H1 (cell line): Measurements from ENCODE around the gene LOX. TPM values are rescaled to one million over a fixed set of nuclear protein-coding genes. Genes with fewer than 3 reads are reported as not detected.

Experiments used
- CTCF ChIA-PET: fragments of 300-600 bp; sonication (Branson Sonifier 250); formaldehyde crosslinking; loops from one replicate; lab custom pipeline; 2021; ENCODE audit not compliant: partially characterized antibody; lab: Charles Lee
- POLR2A ChIA-PET: fragments of 300-600 bp; sonication (Branson Sonifier 250); formaldehyde crosslinking; loops from one replicate; lab custom pipeline; 2021; ENCODE audit warnings: inconsistent platforms; ENCODE audit not compliant: partially characterized antibody; lab: Charles Lee
- DNase-seq, 2 experiments: peaks; one replicate each; pipeline versions ENCODE4 v3.0.0 to v3.0.0-alpha.2; 2010 to 2022; ENCODE audit warnings: low spot score in 2 of 2, low read depth in 1 of 2, mixed read lengths in 1 of 2
- FAIRE-seq: peaks from 2 replicates; lab custom pipeline; 2011; peaks lifted over from hg19 to GRCh38; lab: Jason Lieb, UNC
- H2AFZ ChIP-seq: 2 replicates; pipeline ENCODE4 v1.8.1; 2012; ENCODE audit warnings: low read length, inconsistent platforms
- H2AK5ac ChIP-seq: 2 replicates; pipeline ENCODE4 v1.6.1; 2013; ENCODE audit warnings: low read depth, low read length
- H2BK120ac ChIP-seq: replicated peaks from 2 replicates; pipeline ENCODE3; 2013; ENCODE audit warnings: low read depth, low read length, inconsistent platforms
- H2BK12ac ChIP-seq: 2 replicates; pipeline ENCODE4 v1.6.1; 2013; ENCODE audit warnings: low read depth, low read length
- H2BK15ac ChIP-seq: 2 replicates; pipeline ENCODE4 v1.6.1; 2013; ENCODE audit warnings: low read length
- H2BK20ac ChIP-seq: 2 replicates; pipeline ENCODE4 v1.6.1; 2013; ENCODE audit warnings: low read length
- H2BK5ac ChIP-seq: 2 replicates; pipeline ENCODE4 v1.6.1; 2013; ENCODE audit warnings: low read depth, low read length
- H3K14ac ChIP-seq: 2 replicates; pipeline ENCODE4 v1.6.1; 2013; ENCODE audit warnings: inconsistent platforms; ENCODE audit not compliant: insufficient read length
- H3K18ac ChIP-seq: 2 replicates; pipeline ENCODE4 v1.6.1; 2013; ENCODE audit warnings: low read length; ENCODE audit errors: extremely low read depth
- H3K23ac ChIP-seq: 2 replicates; pipeline ENCODE4 v1.6.1; 2013; ENCODE audit warnings: inconsistent platforms; ENCODE audit not compliant: insufficient read length
- H3K23me2 ChIP-seq: 2 replicates; pipeline ENCODE4 v1.6.1; 2013; ENCODE audit warnings: low read depth, low read length
- H3K27ac ChIP-seq: 2 replicates; pipeline ENCODE4 v1.6.1; 2011; ENCODE audit warnings: low read depth, low read length, inconsistent platforms
- H3K27me3 ChIP-seq, 4 experiments: replicated peaks in 1 of 4; 1 replicate in 1 of 4; 2 replicates in 3 of 4; pipeline versions ENCODE4 v1.6.1 to v1.8.1; 2011 to 2013; ENCODE audit warnings: low read length in 3 of 4, mild to moderate bottlenecking in 3 of 4, inconsistent platforms in 2 of 4, mixed read lengths in 2 of 4, moderate library complexity in 1 of 4; ENCODE audit not compliant: control insufficient read depth in 3 of 4, insufficient read depth in 3 of 4; ENCODE audit errors: extremely low read depth in 1 of 4
- H3K36me3 ChIP-seq, 4 experiments: 2 replicates each; pipeline versions ENCODE4 v1.6.1 to v1.8.1; 2011 to 2013; ENCODE audit warnings: mild to moderate bottlenecking in 4 of 4, low read length in 3 of 4, moderate library complexity in 2 of 4, control low read depth in 1 of 4, inconsistent platforms in 1 of 4; ENCODE audit not compliant: insufficient read depth in 4 of 4, control insufficient read depth in 2 of 4
- H3K4ac ChIP-seq: replicated peaks from 2 replicates; pipeline ENCODE3; 2013; ENCODE audit warnings: low read length, low read depth, mixed read lengths, inconsistent platforms; ENCODE audit not compliant: insufficient read length
- H3K4me1 ChIP-seq, 4 experiments: replicated peaks in 1 of 4; 1 replicate in 1 of 4; 2 replicates in 3 of 4; pipeline versions ENCODE4 v1.6.1 to v1.8.1; 2011 to 2013; ENCODE audit warnings: low read length in 3 of 4, inconsistent platforms in 2 of 4, mixed read lengths in 1 of 4; ENCODE audit not compliant: insufficient read depth in 4 of 4, control insufficient read depth in 3 of 4
- H3K4me2 ChIP-seq, 2 experiments: 2 replicates each; pipeline versions ENCODE4 v1.6.1 to v1.8.1; 2011 to 2013; ENCODE audit warnings: low read depth in 2 of 2, low read length in 2 of 2, control low read depth in 1 of 2, inconsistent platforms in 1 of 2, mild to moderate bottlenecking in 1 of 2; ENCODE audit not compliant: insufficient read depth in 1 of 2
- H3K4me3 ChIP-seq, 4 experiments: fragments of 200-600, 300-600 bp in 1 of 4; sonication (generic), shearing (Covaris generic), sonication (Bioruptor Twin) in 1 of 4; 2 replicates each; pipeline versions ENCODE4 v1.5.1 to v1.8.1; 2011 to 2016; ENCODE audit warnings: low read length in 4 of 4, low read depth in 3 of 4, control low read depth in 2 of 4, inconsistent platforms in 2 of 4, mild to moderate bottlenecking in 2 of 4, mixed read lengths in 1 of 4, moderate library complexity in 1 of 4; ENCODE audit not compliant: insufficient read depth in 2 of 4; ENCODE audit errors: extremely low read depth in 1 of 4
- H3K56ac ChIP-seq: replicated peaks from 2 replicates; pipeline ENCODE3; 2013; ENCODE audit warnings: low read depth, mild to moderate bottlenecking, mixed read lengths, low read length, inconsistent platforms; ENCODE audit not compliant: insufficient read length
- H3K79me1 ChIP-seq: 2 replicates; pipeline ENCODE4 v1.6.1; 2013; ENCODE audit warnings: low read depth, low read length, control low read depth
- H3K79me2 ChIP-seq, 2 experiments: 2 replicates each; pipeline versions ENCODE4 v1.6.1 to v1.8.1; 2012 to 2013; ENCODE audit warnings: low read length in 2 of 2, mild to moderate bottlenecking in 2 of 2, inconsistent platforms in 1 of 2; ENCODE audit not compliant: insufficient read depth in 2 of 2, control insufficient read depth in 1 of 2
- H3K9ac ChIP-seq, 4 experiments: replicated peaks in 1 of 4; 1 replicate in 1 of 4; 2 replicates in 3 of 4; pipeline versions ENCODE4 v1.6.1 to v1.8.1; 2011 to 2013; ENCODE audit warnings: low read depth in 3 of 4, low read length in 3 of 4, control low read depth in 2 of 4, mild to moderate bottlenecking in 2 of 4, moderate library complexity in 2 of 4, inconsistent platforms in 1 of 4; ENCODE audit errors: extremely low read depth in 1 of 4
- H3K9me3 ChIP-seq, 2 experiments: 2 replicates each; pipeline versions ENCODE4 v1.6.1 to v1.8.1; 2012 to 2013; ENCODE audit warnings: mild to moderate bottlenecking in 2 of 2, moderate library complexity in 2 of 2, control low read depth in 1 of 2, inconsistent platforms in 1 of 2, low read depth in 1 of 2, low read length in 1 of 2, mixed read lengths in 1 of 2; ENCODE audit not compliant: insufficient read depth in 2 of 2
- H4K20me1 ChIP-seq, 2 experiments: replicated peaks in 1 of 2; 2 replicates each; pipeline versions ENCODE3 to v1.8.1; 2011 to 2013; ENCODE audit warnings: inconsistent platforms in 2 of 2, low read length in 2 of 2, mild to moderate bottlenecking in 1 of 2; ENCODE audit not compliant: insufficient read depth in 2 of 2, control insufficient read depth in 1 of 2
- H4K5ac ChIP-seq: 2 replicates; pipeline ENCODE4 v1.6.1; 2013; ENCODE audit warnings: low read length, low read depth, mixed read lengths, inconsistent platforms; ENCODE audit not compliant: insufficient read length
- H4K8ac ChIP-seq: 2 replicates; pipeline ENCODE4 v1.8.0; 2013; ENCODE audit warnings: mild to moderate bottlenecking, moderate library complexity, low read length, inconsistent platforms; ENCODE audit not compliant: insufficient read depth; ENCODE audit errors: extremely low read depth
- H4K91ac ChIP-seq: replicated peaks from 2 replicates; pipeline ENCODE3; 2013; ENCODE audit warnings: low read length, mixed read lengths, inconsistent platforms; ENCODE audit not compliant: insufficient read length
- ASH2L ChIP-seq: fragments of 200-600, 300-600 bp; sonication (generic); IDR thresholded peaks from one replicate; pipeline ENCODE4 v1.7.1; 2017; ENCODE audit warnings: low read length
- CEBPB ChIP-seq: IDR thresholded peaks from 2 replicates; pipeline ENCODE4 v1.6.1; 2012; ENCODE audit warnings: low read depth, low read length
- HDAC2 ChIP-seq, 2 experiments: fragments of 300-600 bp in 1 of 2; sonication (generic) in 1 of 2; IDR thresholded peaks; 2 replicates each; pipeline ENCODE4 v1.6.1; 2011 to 2012; ENCODE audit warnings: low read depth in 2 of 2, low read length in 2 of 2, mild to moderate bottlenecking in 2 of 2, moderate library complexity in 2 of 2, borderline replicate concordance in 1 of 2, inconsistent platforms in 1 of 2
- KDM1A ChIP-seq: fragments of 200-600, 300-600 bp; sonication (generic); IDR thresholded peaks from 2 replicates; pipeline ENCODE4 v1.7.1; 2016; ENCODE audit warnings: mild to moderate bottlenecking, low read length, borderline replicate concordance
- NANOG ChIP-seq: IDR thresholded peaks from 2 replicates; pipeline ENCODE4 v1.6.1; 2011; ENCODE audit warnings: low read length, low read depth, mild to moderate bottlenecking, inconsistent platforms; ENCODE audit not compliant: insufficient read depth, poor library complexity, severe bottlenecking
- PHF8 ChIP-seq: fragments of 200-600 bp; sonication (generic); conservative IDR thresholded peaks from 2 replicates; pipeline ENCODE4 v1.7.1; 2012; ENCODE audit warnings: low read depth, mild to moderate bottlenecking, inconsistent platforms, low read length, moderate library complexity
- SP2 ChIP-seq: IDR thresholded peaks from 2 replicates; pipeline ENCODE4 v1.6.1; 2012; ENCODE audit warnings: mild to moderate bottlenecking, low read length, inconsistent platforms
- TAF7 ChIP-seq: optimal IDR thresholded peaks from 2 replicates; pipeline ENCODE3; 2011; ENCODE audit warnings: low read depth, mild to moderate bottlenecking, inconsistent platforms, low read length, moderate library complexity, borderline replicate concordance
- whole genome bisulfite sequencing, 2 experiments: shearing (Covaris generic) in 1 of 2; methylation state at CpG; one replicate each; pipeline versions ENCODE4 v1.1.6 to v1.1.7; 2013 to 2015; ENCODE audit warnings: low lambda C conversion rate in 2 of 2, mixed read lengths in 2 of 2, inconsistent platforms in 1 of 2, low coverage in 1 of 2, missing lambda C conversion rate in 1 of 2; ENCODE audit not compliant: insufficient replicate concordance in 2 of 2, insufficient coverage in 1 of 2, insufficient read length in 1 of 2; ENCODE audit errors: extremely low coverage in 1 of 2, missing lambda C conversion rate in 1 of 2; 5-methylcytosine and 5-hydroxymethylcytosine counted together
- polyA plus RNA-seq, 7 experiments: library from polyadenylated mRNA; depleted of rRNA in 3 of 7; stranded (reverse) in 5 of 7; unstranded in 2 of 7; fragments of >200 nt in 5 of 7; fragments of 200-250 nt in 2 of 7; gene quantifications; 1 replicate in 5 of 7; 2 replicates in 1 of 7; 4 replicates in 1 of 7; pipeline versions ENCODE4 v1.2.1 to v1.2.3, GENCODE V29; 2011 to 2013; ENCODE audit warnings: missing spikeins in 2 of 7, mixed read lengths in 2 of 7
- total RNA-seq: library from RNA; stranded (reverse); fragmentation: NEBNext Ultra II Directional; extraction: Animal tissue kit (Norgen Biotek cat#: 25700); gene quantifications from 2 replicates; pipeline ENCODE4 v1.2.1, GENCODE V29; 2021

LOX gene
- total and polyA plus RNA-seq, 2 of the 8 experiments (the other 6 are each of a cell fraction or from before 2014, with no cell fraction given) = 1.1 to 2.2 TPM

DNA sequence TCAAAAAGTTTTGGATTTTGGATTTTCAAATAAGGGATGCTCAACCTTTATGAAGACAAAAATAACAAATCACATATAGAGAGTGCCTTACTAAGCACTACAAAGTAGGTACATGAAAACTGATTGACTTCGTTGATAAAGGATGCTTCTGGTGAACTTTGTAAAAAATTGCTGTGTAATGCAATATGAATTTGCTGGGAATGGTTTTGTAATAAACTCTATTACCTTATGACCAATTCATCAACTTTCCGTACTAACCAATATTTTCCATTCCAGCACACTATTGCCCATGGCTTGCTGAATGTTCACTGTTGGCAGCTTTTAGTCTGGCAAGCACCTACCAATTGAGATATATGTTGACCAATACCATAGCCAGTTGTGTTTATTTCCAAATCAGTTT is 27.9 kb upstream of the LOX start:
- H3K23me2 ChIP-seq = no peaks in the 10 kb centered on the region
- no peak overlapping the region for H3K4me3 ChIP-seq
- no peaks in the 10 kb centered on the region for H3K79me2 ChIP-seq
- no peaks in the 10 kb centered on the region for H4K20me1 ChIP-seq
- TF ChIP-seq PHF8 = no peak
- TF ChIP-seq CEBPB = no peak
- no peak for TF ChIP-seq SP2
- no peak for TF ChIP-seq NANOG
- no peak for TF ChIP-seq HDAC2 (IDR thresholded peaks at IDR 0.05; ENCODE audit: borderline replicate concordance in 1 of 2, low read depth in 2 of 2, low read length in 2 of 2)
- no peak for TF ChIP-seq ASH2L
- no peak for TF ChIP-seq KDM1A
- TF ChIP-seq TAF7 = no peak
- TF ChIP-seq, all 59 proteins: peak for 0
- Histone ChIP-seq H3K36me3 (no peaks in the 10 kb centered on the region), H2AFZ (no peak overlapping the region), H3K4me2 (no peak overlapping the region), H3K27me3 (peaks cover 0 to 1% (median 0%) of the 10 kb centered on the region in 4 experiments; a peak in 1 of 7 replicates), H3K27ac (no peak overlapping the region), H4K91ac (no peak overlapping the region), H3K9ac (no peak overlapping the region), H3K4ac (no peak overlapping the region), H3K79me1 (no peaks in the 10 kb centered on the region), H2BK12ac (no peak overlapping the region), H3K14ac (no peak overlapping the region), H2AK5ac (no peak overlapping the region), H4K5ac (no peak overlapping the region), H2BK5ac (no peak overlapping the region), H3K4me1 (no peaks in the 10 kb centered on the region; a peak in 1 of 7 replicates), H3K9me3 (no peaks in the 10 kb centered on the region), H3K56ac (no peak overlapping the region), H2BK20ac (no peak overlapping the region), H3K18ac (no peak overlapping the region), H4K8ac (no peak overlapping the region), H3K23ac (no peak overlapping the region), H2BK15ac (no peak overlapping the region), H2BK120ac (no peak overlapping the region)
- FAIRE-seq (no peak), DNase-seq (no peak)
- WGBS, 2 experiments = 90% methylated on average over 2 of the region's 2 CpGs; no CpG with 5 or more reads in 1 of the 2 experiments
- ChIA-PET POLR2A (interaction anchor here (0.9 kb wide), 1 partner anchor 29 kb away, joined by 3 read pairs; no protein-coding TSS in a partner anchor), CTCF (interaction anchor here (1.1 kb wide), 1 partner anchor 51 kb away, joined by 3 read pairs; no protein-coding TSS in a partner anchor)
